ENCODE data around the gene CACNA1S. TPM values are rescaled to one million over a fixed set of nuclear protein-coding genes. Genes with fewer than 3 reads are reported as not detected.

CACNA1S gene
- polyA plus RNA-seq, 1 of the 3 experiments (the other 2 are of a cell fraction): not detected

GRCh38 chr1:201119206-201120197 lies 7.3 kb upstream of the CACNA1S start:
- no peaks in the 10 kb centered on the region for H3F3A ChIP-seq (replicated peaks; ENCODE audit: insufficient read depth)
- CTCF ChIA-PET: interaction anchor here (0.7 to 4.2 kb wide), 14 partner anchors 10 to 148 kb away, joined by 3 to 28 read pairs (median 4); no protein-coding TSS in a partner anchor
- peaks cover 20% of the 10 kb centered on the region for H3K27me3 ChIP-seq (ENCODE audit: insufficient read depth)
- H3K79me2 ChIP-seq (ENCODE audit: insufficient read depth): no peaks in the 10 kb centered on the region
- H3K4me3 ChIP-seq (ENCODE audit: low read depth in 2 of 2, low read length in 1 of 2): no peak overlapping the region; a peak in 1 of 4 replicates
- H3K9ac ChIP-seq: no peak overlapping the region
- POLR2A ChIA-PET: interaction anchor here (1.2 kb wide), 1 partner anchor 35 kb away, joined by 3 read pairs; the partner anchor contains the start of gene TMEM9
- 70% methylated on average over 9 of the region's 14 CpGs for WGBS (ENCODE audit: low lambda C conversion rate)
- H2AFZ ChIP-seq (ENCODE audit: low read depth): no peak overlapping the region
- no peaks in the 10 kb centered on the region for H3K9me2 ChIP-seq
- no peaks in the 10 kb centered on the region for H3K36me3 ChIP-seq (replicated peaks in 1 of 2; ENCODE audit: control insufficient read depth in 1 of 2, insufficient read depth in 2 of 2, low read length in 1 of 2)
- H3K4me1 ChIP-seq (ENCODE audit: control insufficient read depth in 1 of 2, insufficient read depth in 2 of 2, low read depth in 1 of 2, low read length in 1 of 2): peaks cover 0 to 3% of the 10 kb centered on the region in 2 experiments; a peak in 1 of 4 replicates
- no peak overlapping the region for H3K4me2 ChIP-seq
- H3K9me3 ChIP-seq: no peaks in the 10 kb centered on the region
- H4K20me1 ChIP-seq (ENCODE audit: insufficient read depth): no peaks in the 10 kb centered on the region
- H3K27ac ChIP-seq (ENCODE audit: low read depth in 2 of 2, low read length in 1 of 2): no peak overlapping the region
- DNase-seq: peak; percentile 59
- TF ChIP-seq CTCF (IDR thresholded peaks at IDR 0.05) (peak; percentile 64), SMC3 (IDR thresholded peaks at IDR 0.05; ENCODE audit: low read depth, low read length) (peak; percentile 33), EZH2phosphoT487 (IDR thresholded peaks at IDR 0.05; ENCODE audit: borderline replicate concordance, low read depth) (no peak), RAD21 (IDR thresholded peaks at IDR 0.05; ENCODE audit: low read length) (peak; percentile 50)

- H3K9me2 ChIP-seq: no peaks in the 10 kb centered on the region
- no peak overlapping the region for H3K4me2 ChIP-seq
- H3K9me3 ChIP-seq: no peaks in the 10 kb centered on the region
- no peak overlapping the region for H2AFZ ChIP-seq (ENCODE audit: low read depth)
- peaks cover 0 to 7% of the 10 kb centered on the region in 2 experiments; a peak in 1 of 4 replicates for H3K4me1 ChIP-seq (ENCODE audit: control insufficient read depth in 1 of 2, insufficient read depth in 2 of 2, low read depth in 1 of 2, low read length in 1 of 2)
- H3K79me2 ChIP-seq (ENCODE audit: insufficient read depth): no peaks in the 10 kb centered on the region
- TF ChIP-seq SIN3A (IDR thresholded peaks at IDR 0.05; ENCODE audit: borderline replicate concordance, low read depth, low read length) (no peak), REST (IDR thresholded peaks at IDR 0.05; ENCODE audit: low read depth, low read length) (no peak), MXI1 (IDR thresholded peaks at IDR 0.05; ENCODE audit: low read depth, low read length) (no peak), RAD21 (IDR thresholded peaks at IDR 0.05; ENCODE audit: low read length) (no peak), USF2 (IDR thresholded peaks at IDR 0.05; ENCODE audit: borderline replicate concordance, low read depth, low read length) (no peak), NFIC (IDR thresholded peaks at IDR 0.05; ENCODE audit: borderline replicate concordance) (no peak), MAX (IDR thresholded peaks at IDR 0.05; ENCODE audit: low read depth) (no peak), IRF3 (IDR thresholded peaks at IDR 0.05; ENCODE audit: low read depth, low read length) (no peak), PBX3 (IDR thresholded peaks at IDR 0.05) (no peak)
- POLR2A ChIA-PET: no interaction called here
- CTCF ChIA-PET: interaction anchor here (0.7 to 6.7 kb wide), 7 partner anchors 10 to 144 kb away, joined by 3 to 114 read pairs (median 5); partner anchors contain the start of gene ASCL5
- H3F3A ChIP-seq (replicated peaks; ENCODE audit: insufficient read depth): no peaks in the 10 kb centered on the region
- WGBS (ENCODE audit: low lambda C conversion rate): 100% methylated on average over 2 of the region's 2 CpGs
- H3K27me3 ChIP-seq (ENCODE audit: insufficient read depth): peaks cover 5% of the 10 kb centered on the region; the same call in 1 of the 2 replicates
- no peak overlapping the region for H3K4me3 ChIP-seq (ENCODE audit: low read depth in 2 of 2, low read length in 1 of 2)
- H3K9ac ChIP-seq: no peak overlapping the region
- no peak for DNase-seq
- no peaks in the 10 kb centered on the region for H4K20me1 ChIP-seq (ENCODE audit: insufficient read depth)
- no peaks in the 10 kb centered on the region for H3K36me3 ChIP-seq (replicated peaks in 1 of 2; ENCODE audit: control insufficient read depth in 1 of 2, insufficient read depth in 2 of 2, low read length in 1 of 2)
- no peak overlapping the region for H3K27ac ChIP-seq (ENCODE audit: low read depth in 2 of 2, low read length in 1 of 2)
Measured at GRCh38 chr1:201116091-201116490, 3.9 kb upstream of the CACNA1S start.

All from SK-N-SH (cell line).